GM10266 (cell line): ENCODE results near the gene NKIRAS2.

Experiments
- DNase-seq: peaks from one replicate; pipeline ENCODE4 v3.0.0; 2012; ENCODE audit errors: extremely low spot score
- TF ChIP-seq, protein P1 (sequence below): IDR thresholded peaks from 2 replicates; pipeline ENCODE4 v1.5.1; 2012; ENCODE audit warnings: mild to moderate bottlenecking, low read depth; ENCODE audit not compliant: control insufficient read depth, insufficient read depth; ENCODE audit errors: missing control alignments

NKIRAS2 gene

DNA sequence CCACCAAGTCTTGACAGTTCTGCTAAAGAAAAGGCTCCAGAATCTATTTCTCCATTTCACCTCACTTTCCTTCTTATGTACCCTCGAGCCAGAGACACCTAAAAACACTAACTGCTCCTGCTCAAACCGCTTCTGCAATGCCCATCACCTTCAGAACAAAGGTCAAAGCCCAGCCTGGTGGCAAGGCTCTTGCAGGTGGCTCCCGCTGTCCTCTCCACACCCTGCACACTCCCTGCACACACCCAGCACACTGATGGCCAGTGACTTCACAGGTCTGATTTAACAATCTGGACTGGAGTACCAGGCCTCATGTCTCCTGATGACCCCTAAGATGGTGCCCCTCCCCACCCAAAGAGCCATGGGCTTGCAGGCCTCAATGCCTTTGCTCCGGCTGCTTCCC, 40.3 kb downstream of the NKIRAS2 start:
- TF ChIP-seq, protein P1, sequence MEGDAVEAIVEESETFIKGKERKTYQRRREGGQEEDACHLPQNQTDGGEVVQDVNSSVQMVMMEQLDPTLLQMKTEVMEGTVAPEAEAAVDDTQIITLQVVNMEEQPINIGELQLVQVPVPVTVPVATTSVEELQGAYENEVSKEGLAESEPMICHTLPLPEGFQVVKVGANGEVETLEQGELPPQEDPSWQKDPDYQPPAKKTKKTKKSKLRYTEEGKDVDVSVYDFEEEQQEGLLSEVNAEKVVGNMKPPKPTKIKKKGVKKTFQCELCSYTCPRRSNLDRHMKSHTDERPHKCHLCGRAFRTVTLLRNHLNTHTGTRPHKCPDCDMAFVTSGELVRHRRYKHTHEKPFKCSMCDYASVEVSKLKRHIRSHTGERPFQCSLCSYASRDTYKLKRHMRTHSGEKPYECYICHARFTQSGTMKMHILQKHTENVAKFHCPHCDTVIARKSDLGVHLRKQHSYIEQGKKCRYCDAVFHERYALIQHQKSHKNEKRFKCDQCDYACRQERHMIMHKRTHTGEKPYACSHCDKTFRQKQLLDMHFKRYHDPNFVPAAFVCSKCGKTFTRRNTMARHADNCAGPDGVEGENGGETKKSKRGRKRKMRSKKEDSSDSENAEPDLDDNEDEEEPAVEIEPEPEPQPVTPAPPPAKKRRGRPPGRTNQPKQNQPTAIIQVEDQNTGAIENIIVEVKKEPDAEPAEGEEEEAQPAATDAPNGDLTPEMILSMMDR = no peak
- DNase-seq = no peak

DNA sequence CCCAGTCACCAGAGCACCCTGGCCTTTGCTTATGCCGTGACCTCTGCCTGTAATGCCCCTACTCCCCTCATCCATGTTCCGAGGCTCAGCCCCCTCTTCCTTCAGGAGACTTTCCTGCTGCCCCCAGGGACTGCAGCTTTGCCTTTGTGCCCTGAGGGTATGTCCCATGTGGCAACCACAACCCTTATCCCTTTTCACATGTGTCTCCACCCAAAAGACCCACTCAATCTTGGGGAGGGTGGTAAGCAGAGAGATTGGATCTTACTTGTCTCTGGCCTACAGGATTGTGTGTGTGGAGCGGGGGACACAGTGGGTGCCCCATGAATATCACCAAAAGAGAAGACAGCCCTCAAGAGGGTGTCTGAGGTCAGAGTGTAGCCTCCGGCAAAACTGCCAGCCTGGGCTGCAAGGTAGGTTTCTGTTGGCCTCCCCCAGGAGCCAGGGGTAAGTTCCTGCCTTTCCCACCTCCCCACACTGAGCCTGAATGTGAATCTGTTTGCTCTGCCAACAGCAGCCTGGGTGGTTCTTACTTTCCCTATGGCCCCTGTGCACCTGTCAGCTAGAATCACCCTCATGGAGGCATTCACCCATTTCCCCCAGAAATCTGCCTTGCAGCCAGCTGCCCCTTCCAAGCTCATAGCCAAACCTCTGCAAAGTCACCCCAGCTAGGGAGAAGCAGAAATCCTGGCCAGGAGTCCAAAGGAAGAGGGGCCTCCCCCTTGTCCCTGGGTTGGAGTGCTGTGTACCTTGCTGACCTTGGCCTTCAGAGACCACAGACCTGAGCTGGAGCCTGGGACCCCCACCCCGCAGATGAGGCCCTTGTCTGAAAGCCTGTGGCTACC, 42.0 kb downstream of the NKIRAS2 start:
- TF ChIP-seq, protein P1 = no peak
- no peak for DNase-seq

DNA sequence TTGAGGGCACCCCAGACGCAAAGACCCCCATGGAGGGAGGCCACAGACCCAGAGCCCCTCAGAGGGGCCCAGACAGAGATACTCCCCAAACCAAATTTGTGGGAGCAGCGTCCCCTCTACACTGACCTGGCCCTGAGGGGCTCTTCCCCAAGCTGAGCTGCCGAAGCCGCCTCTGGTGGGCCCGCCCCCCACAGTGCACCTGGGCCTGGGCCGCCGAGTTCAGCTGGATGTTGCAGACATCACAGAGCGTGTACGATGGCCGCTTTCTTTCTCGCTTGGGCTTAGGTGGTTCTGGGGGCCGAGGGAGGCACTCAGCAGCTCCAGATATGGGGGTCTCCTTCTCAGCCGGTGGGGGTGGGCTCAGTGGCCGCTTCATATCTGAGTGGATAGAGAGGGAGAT, 42.8 kb downstream of the NKIRAS2 start:
- TF ChIP-seq, protein P1 = no peak
- no peak for DNase-seq

DNA sequence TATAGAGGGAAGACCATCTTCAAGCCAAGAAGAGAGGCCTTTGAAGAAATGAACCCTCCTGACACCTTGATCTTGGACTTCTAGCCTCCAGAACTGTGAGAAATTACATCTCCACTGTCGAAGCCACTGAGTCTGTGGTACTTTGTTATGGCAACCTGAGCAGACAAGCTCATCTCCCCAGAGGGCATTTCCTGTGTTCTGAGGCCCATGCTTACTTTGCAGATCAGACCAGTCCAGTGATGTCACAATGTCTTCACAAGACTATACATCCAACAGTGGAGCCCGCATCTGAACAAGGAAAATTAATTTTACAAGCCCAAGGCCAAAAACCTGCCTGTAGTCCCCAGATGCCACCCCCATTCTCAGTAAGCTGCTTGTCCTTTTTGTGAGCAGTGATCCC, 45.3 kb downstream of the NKIRAS2 start:
- DNase-seq = no peak

DNA sequence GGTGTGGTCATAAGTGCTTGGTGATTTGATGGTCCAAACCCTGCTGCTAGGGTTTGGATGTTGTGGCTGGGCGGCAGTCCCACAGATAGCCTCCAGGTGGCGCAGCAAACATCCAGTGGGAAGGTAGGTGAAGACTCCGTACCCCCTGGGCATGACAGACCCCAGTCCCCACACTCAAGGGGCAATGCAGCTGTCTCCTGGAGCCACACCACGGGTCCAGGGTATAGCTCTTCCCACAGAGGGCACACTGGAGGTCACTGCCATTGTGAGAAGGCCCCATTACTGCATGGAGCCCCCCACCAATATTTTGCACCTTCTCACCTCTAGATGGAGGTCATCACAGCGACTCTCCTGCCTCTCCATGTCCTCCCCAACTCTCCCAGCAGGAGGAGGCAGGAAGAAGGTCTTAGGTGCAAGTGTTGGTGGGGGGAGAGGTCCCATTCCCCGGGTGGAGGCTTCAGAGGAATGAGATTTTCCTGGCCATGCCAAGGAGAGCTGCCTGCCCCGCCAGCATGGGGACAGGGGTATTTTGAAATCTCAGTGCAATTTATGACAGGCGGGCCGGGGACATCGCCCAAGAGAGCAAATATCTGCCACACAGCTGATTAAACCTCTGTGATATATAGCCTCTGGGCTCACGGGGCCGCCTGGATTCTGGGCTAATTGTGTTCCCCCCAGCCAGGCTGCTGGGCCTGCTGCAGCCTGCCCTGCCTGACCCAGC, 47.6 kb downstream of the NKIRAS2 start:
- DNase-seq = peak; percentile 76
- TF ChIP-seq, protein P1 = peak; percentile 89

More for the DNA sequence above, 45.3 kb downstream of the NKIRAS2 start:
- TF ChIP-seq, protein P1 = no peak

DNA sequence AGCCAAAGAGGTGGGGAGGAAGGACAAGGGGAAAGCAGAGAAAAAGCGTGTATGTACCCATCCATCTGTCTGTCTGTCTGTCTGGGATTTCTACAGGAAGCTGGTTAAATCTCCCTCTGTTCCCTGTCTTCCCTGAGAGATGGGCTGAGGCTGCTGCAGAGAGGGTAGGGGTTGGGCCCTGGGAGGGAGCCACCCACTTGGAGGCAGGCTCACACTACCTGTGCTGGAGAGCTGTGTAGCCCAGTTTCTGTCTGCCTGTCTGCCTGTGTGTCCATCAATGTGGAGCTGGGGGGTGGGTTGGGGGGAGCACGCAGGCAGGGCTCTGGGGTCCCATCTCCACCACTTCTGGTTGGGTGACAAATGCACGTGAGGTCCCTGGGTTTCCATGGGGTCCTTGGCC, 49.1 kb downstream of the NKIRAS2 start:
- TF ChIP-seq, protein P1 = no peak
- DNase-seq = no peak

DNA sequence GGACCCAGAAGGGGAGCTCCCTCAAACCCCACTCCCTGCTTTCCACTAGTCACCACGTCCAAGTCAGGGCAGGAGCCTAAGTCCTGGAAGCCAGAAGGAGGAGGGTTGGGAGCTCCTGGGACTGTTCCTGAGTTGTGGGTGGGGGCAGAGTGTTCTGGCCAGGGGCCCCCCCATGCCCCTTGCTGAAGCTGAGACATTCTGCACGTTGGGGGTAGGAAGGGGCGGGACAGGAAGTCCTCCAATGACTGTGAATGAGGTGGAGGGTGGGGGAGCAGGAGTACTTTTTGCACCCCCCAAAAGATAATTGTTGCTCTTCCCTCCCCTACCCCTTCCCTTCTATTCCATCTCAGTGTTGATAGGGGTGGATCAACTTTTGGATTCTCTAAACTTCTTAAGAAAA, 51.9 kb downstream of the NKIRAS2 start:
- no peak for DNase-seq
- TF ChIP-seq, protein P1 = no peak
